ENCODE measurements around the gene PPIH. TPM values are rescaled to one million over a fixed set of nuclear protein-coding genes. Genes with fewer than 3 reads are reported as not detected.
"Not testable (repeated sequence)": the region's sequence is repeated elsewhere in the genome, so short reads cannot be mapped to it uniquely, and the experiment has no call there.

The PPIH gene
- total and polyA plus RNA-seq, 8 donors: 26.6 to 65.2 (median 57.9) TPM

DNA sequence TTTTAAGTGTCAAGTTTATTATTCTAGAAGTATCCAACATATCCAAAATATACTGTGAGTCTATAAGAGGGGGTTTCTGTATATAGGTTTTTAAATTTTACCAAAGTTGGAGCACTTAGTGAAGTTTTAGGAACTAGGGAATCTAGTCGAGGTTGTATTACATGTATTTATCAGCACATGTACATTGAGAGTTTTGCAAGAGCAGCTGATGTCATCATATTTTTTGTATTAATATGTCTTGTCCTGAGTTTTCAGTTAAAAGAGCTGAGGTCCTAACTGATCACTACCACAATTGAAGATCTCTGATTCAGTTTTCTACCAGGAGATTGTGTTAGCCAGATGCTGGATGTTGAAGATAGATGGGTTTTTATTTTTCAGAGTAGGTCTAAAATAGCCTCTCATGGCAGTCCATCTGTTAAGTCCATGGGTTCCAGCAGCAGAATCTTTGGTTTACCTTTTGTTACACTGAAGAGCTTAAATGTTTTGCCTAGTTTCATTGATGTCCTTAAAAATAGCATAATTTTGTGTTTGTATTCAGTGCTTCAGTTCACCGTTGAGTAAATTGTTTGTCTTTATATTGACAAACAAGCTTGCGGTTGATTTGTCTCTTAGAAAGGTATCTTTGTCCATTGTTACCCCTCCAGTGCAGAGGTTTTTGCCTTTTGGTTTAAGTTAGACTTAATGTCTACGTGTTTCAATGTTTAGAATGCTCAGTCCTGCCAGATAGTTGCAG, 40.0 kb downstream of the PPIH start:
- Histone ChIP-seq H3K27ac (no peak overlapping the region), H3K36me3 (peaks cover 17 to 94% of the 10 kb centered on the region in 2 donors), H3K4me3 (no peak overlapping the region), H3K9me3 (no peaks in the 10 kb centered on the region), H3K4me1 (peaks cover 7 to 10% of the 10 kb centered on the region in 2 donors), H3K27me3 (no peaks in the 10 kb centered on the region)
- intact Hi-C loops (cut with DNase I): no loop called here
- ATAC-seq: no peak
- TF ChIP-seq, protein P1, sequence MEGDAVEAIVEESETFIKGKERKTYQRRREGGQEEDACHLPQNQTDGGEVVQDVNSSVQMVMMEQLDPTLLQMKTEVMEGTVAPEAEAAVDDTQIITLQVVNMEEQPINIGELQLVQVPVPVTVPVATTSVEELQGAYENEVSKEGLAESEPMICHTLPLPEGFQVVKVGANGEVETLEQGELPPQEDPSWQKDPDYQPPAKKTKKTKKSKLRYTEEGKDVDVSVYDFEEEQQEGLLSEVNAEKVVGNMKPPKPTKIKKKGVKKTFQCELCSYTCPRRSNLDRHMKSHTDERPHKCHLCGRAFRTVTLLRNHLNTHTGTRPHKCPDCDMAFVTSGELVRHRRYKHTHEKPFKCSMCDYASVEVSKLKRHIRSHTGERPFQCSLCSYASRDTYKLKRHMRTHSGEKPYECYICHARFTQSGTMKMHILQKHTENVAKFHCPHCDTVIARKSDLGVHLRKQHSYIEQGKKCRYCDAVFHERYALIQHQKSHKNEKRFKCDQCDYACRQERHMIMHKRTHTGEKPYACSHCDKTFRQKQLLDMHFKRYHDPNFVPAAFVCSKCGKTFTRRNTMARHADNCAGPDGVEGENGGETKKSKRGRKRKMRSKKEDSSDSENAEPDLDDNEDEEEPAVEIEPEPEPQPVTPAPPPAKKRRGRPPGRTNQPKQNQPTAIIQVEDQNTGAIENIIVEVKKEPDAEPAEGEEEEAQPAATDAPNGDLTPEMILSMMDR (IDR thresholded peaks at IDR 0.05): no peak
- DNase-seq: no peak

DNA sequence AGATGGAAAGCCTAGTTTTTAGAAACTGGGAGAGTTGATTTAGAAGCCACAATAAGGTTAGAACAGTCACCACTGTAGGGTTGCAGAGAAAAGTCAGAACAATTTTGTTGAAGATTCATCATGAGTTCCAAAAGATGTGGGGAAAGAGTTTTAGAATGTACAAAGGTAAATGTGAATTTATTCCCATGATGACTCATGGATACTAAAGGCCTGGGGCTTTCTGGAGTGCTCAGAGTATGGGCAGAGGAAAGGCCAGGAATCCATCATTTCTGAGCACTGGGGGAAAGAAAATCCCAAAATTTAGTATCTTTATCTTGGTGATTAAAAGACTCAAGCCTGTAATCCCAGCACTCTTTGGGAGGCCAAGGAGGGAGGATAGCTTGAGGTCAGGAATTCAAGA, 41.8 kb downstream of the PPIH start:
- no peaks in the 10 kb centered on the region for H3K27me3 ChIP-seq
- DNase-seq (no peak), ATAC-seq (no peak)
- intact Hi-C loops (cut with DNase I): no loop called here
- TF ChIP-seq, protein P1 (IDR thresholded peaks at IDR 0.05): no peak
- H3K36me3 ChIP-seq: peaks cover 17 to 100% of the 10 kb centered on the region in 2 donors
- no peak overlapping the region for H3K27ac ChIP-seq
- no peaks in the 10 kb centered on the region for H3K9me3 ChIP-seq
- no peak overlapping the region for H3K4me3 ChIP-seq
- H3K4me1 ChIP-seq: no peaks in the 10 kb centered on the region

DNA sequence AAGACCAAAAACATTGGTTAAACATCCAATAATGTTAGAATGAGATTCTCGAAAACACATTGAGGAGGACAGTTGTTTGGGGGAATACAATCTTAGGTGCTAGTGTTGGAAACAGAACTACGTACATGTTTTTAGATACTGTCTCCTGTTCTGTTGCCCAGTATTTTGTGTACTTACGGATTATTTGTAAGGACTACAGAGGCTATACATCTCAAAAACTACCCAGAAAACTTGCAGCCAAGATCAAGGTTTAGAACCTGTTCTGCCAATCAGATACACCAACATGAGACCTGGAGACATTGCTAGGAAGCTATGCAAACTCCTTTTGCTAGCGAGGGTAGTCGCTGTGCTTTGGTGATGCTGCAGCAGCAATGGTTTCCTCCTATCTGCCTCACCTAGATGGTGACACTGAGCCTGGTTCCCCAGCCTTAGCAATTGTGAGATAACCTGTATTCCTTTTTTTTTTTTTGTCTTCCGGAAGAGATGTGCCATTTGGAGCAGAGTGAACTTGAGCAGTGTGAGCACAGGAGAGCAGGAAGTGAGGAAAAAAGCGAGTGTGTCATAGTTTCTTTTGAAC, 45.8 kb downstream of the PPIH start:
- Histone ChIP-seq H3K27ac (no peak overlapping the region), H3K4me3 (no peak overlapping the region), H3K27me3 (no peaks in the 10 kb centered on the region), H3K36me3 (peaks cover 8 to 96% of the 10 kb centered on the region in 2 donors), H3K9me3 (no peaks in the 10 kb centered on the region), H3K4me1 (no peaks in the 10 kb centered on the region)
- ATAC-seq (no peak), DNase-seq (no peak)
- intact Hi-C loops (cut with DNase I): no loop called here
- TF ChIP-seq, protein P1 (IDR thresholded peaks at IDR 0.05): no peak

DNA sequence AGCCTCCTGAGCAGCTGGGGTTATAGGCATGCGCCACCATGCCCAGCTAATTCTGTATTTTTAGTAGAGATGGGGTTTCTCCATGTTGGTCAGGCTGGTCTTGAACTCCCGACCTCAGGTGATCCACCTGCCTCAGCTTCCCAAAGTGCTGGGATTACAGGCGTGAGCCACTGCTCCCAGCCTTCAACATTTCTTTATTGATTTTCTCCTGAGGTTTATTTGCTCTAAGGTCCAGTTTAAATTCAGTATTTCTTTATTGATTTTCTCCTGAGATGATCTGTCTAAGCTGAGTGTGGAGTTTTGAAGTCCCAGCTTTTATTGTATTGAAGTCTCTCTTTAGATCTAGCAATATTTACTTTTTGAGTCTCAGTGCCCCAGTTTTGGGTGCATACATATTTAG, 54.6 kb downstream of the PPIH start:
- H3K27ac ChIP-seq; H3K27me3 ChIP-seq; intact Hi-C loops (cut with DNase I); H3K4me3 ChIP-seq; ATAC-seq; DNase-seq; H3K4me1 ChIP-seq: not testable (repeated sequence)
- H3K9me3 ChIP-seq: peaks cover 0 to 18% of the 10 kb centered on the region in 2 donors
- peaks cover 0 to 64% of the 10 kb centered on the region in 2 donors for H3K36me3 ChIP-seq

DNA sequence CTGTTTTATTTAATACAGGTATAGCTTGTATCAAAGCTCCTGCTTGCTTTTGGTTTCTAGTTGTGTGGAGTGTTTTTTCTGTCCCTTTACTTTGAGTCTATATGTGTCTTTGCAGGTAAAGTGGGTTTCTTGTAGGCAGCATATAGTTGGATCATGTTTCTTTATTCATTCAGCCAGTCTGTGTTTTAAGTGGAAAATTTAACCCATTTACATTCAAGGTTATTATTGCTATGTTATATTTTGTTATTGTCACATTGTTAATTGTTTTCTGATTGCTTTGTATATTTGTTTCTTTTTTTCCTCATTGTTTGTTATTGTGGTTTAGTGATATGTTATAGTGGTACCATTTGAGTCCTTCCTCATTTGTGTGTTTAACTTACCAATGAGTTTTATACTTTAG, 55.1 kb downstream of the PPIH start:
- H3K27ac ChIP-seq: no peak overlapping the region
- intact Hi-C loops (cut with DNase I): no loop called here
- DNase-seq (no peak), ATAC-seq (no peak)
- H3K9me3 ChIP-seq: peaks cover 0 to 18% of the 10 kb centered on the region in 2 donors
- no peak overlapping the region for H3K4me3 ChIP-seq
- no peaks in the 10 kb centered on the region for H3K27me3 ChIP-seq
- TF ChIP-seq, protein P1 (IDR thresholded peaks at IDR 0.05): no peak
- H3K4me1 ChIP-seq: no peaks in the 10 kb centered on the region
- H3K36me3 ChIP-seq: peaks cover 0 to 64% of the 10 kb centered on the region in 2 donors

DNA sequence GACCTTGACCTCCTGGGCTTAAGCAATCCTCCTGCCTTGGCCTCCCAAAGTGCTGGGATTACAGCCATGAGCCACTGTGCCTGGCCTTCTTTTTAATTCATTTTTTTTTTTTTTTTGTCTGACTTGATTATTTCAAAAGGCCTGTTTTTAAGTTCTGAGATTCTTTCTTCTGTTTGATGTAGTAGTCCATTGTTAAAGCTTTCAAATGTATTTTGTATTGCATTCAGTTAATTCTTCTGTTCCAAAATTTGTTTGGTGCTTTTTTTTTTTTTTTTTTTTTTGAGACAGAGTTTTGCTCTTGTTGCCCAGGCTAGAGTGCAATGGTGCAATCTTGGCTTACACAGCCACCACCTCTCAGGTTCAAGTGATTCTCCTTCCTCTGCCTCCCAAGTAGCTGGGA, 56.2 kb downstream of the PPIH start:
- intact Hi-C loops (cut with DNase I); H3K27ac ChIP-seq; H3K27me3 ChIP-seq; H3K4me3 ChIP-seq; H3K4me1 ChIP-seq; ATAC-seq; DNase-seq: not testable (repeated sequence)
- Histone ChIP-seq H3K36me3 (peaks cover 0 to 57% of the 10 kb centered on the region in 2 donors), H3K9me3 (peaks cover 0 to 18% of the 10 kb centered on the region in 2 donors)

Measured in left lung (tissue), 10 donors.